ENCODE results near the gene FECH. TPM values are rescaled to one million over a fixed set of nuclear protein-coding genes. Genes with fewer than 3 reads are reported as not detected.

FECH gene
- total and polyA plus RNA-seq, 10 donors, result 4.3 to 85.9 (median 20.2) TPM

DNA sequence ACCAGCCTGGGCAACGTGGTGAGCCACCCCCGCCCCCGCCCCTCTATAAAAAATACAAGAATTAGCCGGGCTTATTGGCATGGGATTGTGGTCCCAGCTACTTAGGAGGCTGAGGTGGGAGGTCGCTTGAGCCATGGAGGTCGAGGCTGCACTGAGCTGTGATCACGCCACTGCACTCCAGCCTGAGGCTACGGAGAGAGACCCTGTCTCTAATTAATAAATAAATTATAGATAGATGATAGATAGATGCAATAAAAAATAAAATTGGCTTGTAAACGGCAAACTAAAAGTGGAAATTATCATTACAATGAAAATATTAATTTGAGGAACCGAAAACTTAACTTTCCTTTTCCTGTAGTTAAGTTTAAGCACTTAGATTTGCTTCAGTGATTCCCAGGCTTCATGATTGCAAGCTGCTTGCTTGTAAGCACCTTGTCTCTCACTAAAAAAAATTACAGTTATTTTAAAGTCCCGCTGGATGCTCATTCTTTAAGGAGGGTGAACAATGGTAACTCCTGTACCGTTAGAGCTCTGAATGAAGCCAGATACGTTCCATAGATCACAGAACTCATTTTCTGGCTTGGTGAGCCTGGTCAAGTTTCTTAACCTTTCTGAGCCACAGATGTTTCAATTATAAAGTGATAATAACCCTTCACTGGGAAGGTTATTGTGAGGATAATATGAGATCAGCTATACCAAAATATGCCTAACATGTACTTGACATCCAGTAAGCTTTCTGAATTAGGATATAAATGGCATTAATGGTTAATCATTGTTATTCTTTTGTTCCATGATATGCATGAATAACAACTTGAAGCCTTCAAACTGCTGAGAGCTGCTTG is 44.5 kb upstream of the FECH start:
- WGBS, 5 donors, result 30 to 38% (median 35%) methylated on average over 13 of the region's 13 CpGs
- peak overlapping the region; percentile 66 to 81 (median 70) for H3K4me3 ChIP-seq
- no peaks in the 10 kb centered on the region for H3K27me3 ChIP-seq (replicated peaks in 1 of 7)
- no peak for TF ChIP-seq POLR2AphosphoS5 (IDR thresholded peaks at IDR 0.05)
- TF ChIP-seq POLR2A (IDR thresholded peaks at IDR 0.05), result no peak
- TF ChIP-seq, protein P1, sequence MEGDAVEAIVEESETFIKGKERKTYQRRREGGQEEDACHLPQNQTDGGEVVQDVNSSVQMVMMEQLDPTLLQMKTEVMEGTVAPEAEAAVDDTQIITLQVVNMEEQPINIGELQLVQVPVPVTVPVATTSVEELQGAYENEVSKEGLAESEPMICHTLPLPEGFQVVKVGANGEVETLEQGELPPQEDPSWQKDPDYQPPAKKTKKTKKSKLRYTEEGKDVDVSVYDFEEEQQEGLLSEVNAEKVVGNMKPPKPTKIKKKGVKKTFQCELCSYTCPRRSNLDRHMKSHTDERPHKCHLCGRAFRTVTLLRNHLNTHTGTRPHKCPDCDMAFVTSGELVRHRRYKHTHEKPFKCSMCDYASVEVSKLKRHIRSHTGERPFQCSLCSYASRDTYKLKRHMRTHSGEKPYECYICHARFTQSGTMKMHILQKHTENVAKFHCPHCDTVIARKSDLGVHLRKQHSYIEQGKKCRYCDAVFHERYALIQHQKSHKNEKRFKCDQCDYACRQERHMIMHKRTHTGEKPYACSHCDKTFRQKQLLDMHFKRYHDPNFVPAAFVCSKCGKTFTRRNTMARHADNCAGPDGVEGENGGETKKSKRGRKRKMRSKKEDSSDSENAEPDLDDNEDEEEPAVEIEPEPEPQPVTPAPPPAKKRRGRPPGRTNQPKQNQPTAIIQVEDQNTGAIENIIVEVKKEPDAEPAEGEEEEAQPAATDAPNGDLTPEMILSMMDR (IDR thresholded peaks at IDR 0.05 in 8 of 11, conservative IDR thresholded peaks at IDR 0.05 in 3 of 11), result no peak
- H3K4me1 ChIP-seq, result peaks cover 7 to 27% (median 19%) of the 10 kb centered on the region in 6 donors
- DNase-seq, result no peak
- peak overlapping the region; percentile 73 to 90 (median 86) for H3K27ac ChIP-seq
- intact Hi-C loops (cut with DNase I; ENCODE audit: low total_unique reads), result no loop called here
- no peaks in the 10 kb centered on the region for H3K36me3 ChIP-seq
- H3K9me3 ChIP-seq, result no peaks in the 10 kb centered on the region

DNA sequence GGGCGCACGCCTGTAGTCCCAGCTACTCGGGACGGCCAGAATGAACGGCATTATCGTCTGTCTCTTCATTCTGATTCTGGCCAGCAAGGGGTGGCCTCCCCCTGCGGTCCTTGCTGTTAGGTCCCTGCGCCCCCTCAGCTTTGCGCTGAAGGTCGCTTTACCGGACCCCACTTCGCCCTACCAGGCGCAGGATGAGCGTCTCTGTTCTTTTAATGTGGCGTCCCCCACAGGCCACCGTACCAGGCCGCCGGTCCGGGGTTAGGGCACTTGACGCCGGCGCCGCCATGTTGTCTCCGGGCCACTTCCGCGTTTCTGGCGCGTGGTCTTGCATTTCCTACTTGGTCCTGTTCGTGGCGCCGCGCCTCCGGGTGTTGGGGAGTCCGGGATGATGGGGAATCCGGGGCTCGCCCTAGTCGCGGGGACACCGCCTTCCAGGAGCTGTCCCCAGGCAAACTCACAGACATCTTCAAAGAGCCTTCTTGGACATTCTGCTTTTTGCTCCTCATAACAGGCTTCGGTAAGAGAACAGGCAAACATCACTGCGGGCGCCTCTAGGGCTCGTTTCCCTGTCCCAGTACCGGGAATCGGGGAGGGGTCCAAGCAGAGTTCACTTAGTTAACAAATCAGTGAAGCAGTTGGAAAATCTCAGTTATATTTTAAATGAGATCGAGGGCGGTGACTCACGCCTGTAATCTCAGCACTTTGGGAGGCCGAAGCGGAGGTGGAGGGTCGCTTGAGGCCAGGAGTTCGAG is 43.7 kb upstream of the FECH start:
- H3K36me3 ChIP-seq, result no peaks in the 10 kb centered on the region
- no peak for TF ChIP-seq POLR2A (IDR thresholded peaks at IDR 0.05)
- TF ChIP-seq POLR2AphosphoS5 (IDR thresholded peaks at IDR 0.05), result peak; percentile 93 to 97 (median 95)
- TF ChIP-seq, protein P1 (IDR thresholded peaks at IDR 0.05 in 8 of 11, conservative IDR thresholded peaks at IDR 0.05 in 3 of 11), result peak; percentile 60 to 88 (median 82)
- 3 to 5% (median 3%) methylated on average over 28 to 52 of the region's 52 CpGs for WGBS, 5 donors
- no peaks in the 10 kb centered on the region for H3K27me3 ChIP-seq (replicated peaks in 1 of 7)
- intact Hi-C loops (cut with DNase I; ENCODE audit: low total_unique reads), result no loop called here
- peaks cover 7 to 25% (median 19%) of the 10 kb centered on the region in 6 donors for H3K4me1 ChIP-seq
- H3K9me3 ChIP-seq, result no peaks in the 10 kb centered on the region
- H3K4me3 ChIP-seq, result peak overlapping the region; percentile 66 to 81 (median 70)
- peak overlapping the region; percentile 73 to 90 (median 86) for H3K27ac ChIP-seq
- DNase-seq, result peak; percentile 99

DNA sequence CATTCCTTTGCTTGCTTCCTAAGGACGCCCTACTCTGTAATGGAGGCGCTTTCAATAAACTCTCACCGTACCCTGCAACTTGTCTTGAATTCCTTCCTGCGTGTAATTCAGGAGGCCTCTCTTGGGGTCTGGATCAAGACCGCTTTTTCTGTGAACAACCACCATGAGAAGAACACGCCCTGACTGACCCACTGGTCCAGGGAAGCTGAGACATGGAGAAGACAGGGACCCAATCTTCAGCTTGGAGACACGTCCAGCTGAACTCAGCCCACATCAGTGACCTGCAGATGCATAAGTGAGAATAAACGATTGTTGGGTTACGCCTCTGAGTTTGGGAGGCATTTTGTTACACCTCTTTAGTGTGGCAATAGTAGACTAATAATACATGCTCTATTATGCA is 42.9 kb upstream of the FECH start:
- 92 to 98% (median 96%) methylated on average over 9 of the region's 9 CpGs for WGBS, 5 donors
- H3K27me3 ChIP-seq (replicated peaks in 1 of 7), result no peaks in the 10 kb centered on the region
- peak overlapping the region in 6 of 8 donors; percentile 73 to 90 (median 86) for H3K27ac ChIP-seq
- H3K4me3 ChIP-seq, result peak overlapping the region in 7 of 8 donors; percentile 66 to 81 (median 73)
- intact Hi-C loops (cut with DNase I; ENCODE audit: low total_unique reads), result no loop called here
- TF ChIP-seq, protein P1 (IDR thresholded peaks at IDR 0.05 in 8 of 11, conservative IDR thresholded peaks at IDR 0.05 in 3 of 11), result no peak
- no peak for TF ChIP-seq POLR2A (IDR thresholded peaks at IDR 0.05)
- H3K36me3 ChIP-seq, result no peaks in the 10 kb centered on the region
- H3K4me1 ChIP-seq, result peaks cover 7 to 23% (median 19%) of the 10 kb centered on the region in 6 donors
- DNase-seq, result no peak
- no peaks in the 10 kb centered on the region for H3K9me3 ChIP-seq

DNA sequence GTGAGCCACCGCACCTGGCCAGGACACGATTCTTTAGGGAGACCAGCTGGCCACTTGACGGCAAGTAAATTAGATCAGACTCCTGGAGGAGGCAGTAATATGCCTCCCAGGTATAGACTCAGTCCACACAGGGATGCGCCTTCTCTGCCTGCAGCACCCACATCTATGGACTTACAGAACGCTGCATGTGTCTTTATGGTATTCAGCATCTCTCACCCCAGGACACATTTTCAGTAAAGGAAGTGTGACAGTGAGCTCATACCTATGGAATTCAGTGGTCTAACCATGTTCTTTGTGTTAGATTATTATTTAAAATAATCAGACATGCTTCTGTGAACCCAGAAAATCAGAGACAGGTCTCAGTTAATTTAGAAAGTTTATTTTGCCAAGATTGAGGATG is 41.0 kb upstream of the FECH start:
- TF ChIP-seq, protein P1 (IDR thresholded peaks at IDR 0.05 in 8 of 11, conservative IDR thresholded peaks at IDR 0.05 in 3 of 11), result no peak
- TF ChIP-seq POLR2AphosphoS5 (IDR thresholded peaks at IDR 0.05) (no peak), POLR2A (IDR thresholded peaks at IDR 0.05) (no peak)
- WGBS, 5 donors, result 88 to 95% (median 92%) methylated on average over 5 of the region's 5 CpGs
- H3K9me3 ChIP-seq, result no peaks in the 10 kb centered on the region
- no peak overlapping the region for H3K27ac ChIP-seq
- H3K27me3 ChIP-seq (replicated peaks in 1 of 7), result no peaks in the 10 kb centered on the region
- H3K36me3 ChIP-seq, result no peaks in the 10 kb centered on the region
- H3K4me1 ChIP-seq, result peaks cover 7 to 28% (median 23%) of the 10 kb centered on the region in 6 donors
- DNase-seq, result no peak
- no peak overlapping the region for H3K4me3 ChIP-seq
- intact Hi-C loops (cut with DNase I; ENCODE audit: low total_unique reads), result no loop called here

All from spleen (tissue), 11 donors.